SK-N-SH (cell line): ENCODE data around the gene LRP5.

Source experiments
- CHD2 ChIP-seq: fragments of 150-350 bp; IDR thresholded peaks from 2 replicates; pipeline ENCODE4 v1.6.1; 2018; ENCODE audit warnings: low read length; ENCODE audit not compliant: partially characterized antibody
- CTCF ChIP-seq: fragments of 200-600 bp; sonication (generic); IDR thresholded peaks from 2 replicates; pipeline ENCODE4 v1.6.1; 2017; ENCODE audit warnings: antibody characterized with exemption, mild to moderate bottlenecking, moderate library complexity
- EZH2phosphoT487 ChIP-seq: fragments of 200-600 bp; sonication (generic); IDR thresholded peaks from 2 replicates; pipeline ENCODE4 v1.6.1; 2017; ENCODE audit warnings: low read depth, mixed run types, mild to moderate bottlenecking, antibody characterized with exemption, moderate library complexity, borderline replicate concordance
- JUND ChIP-seq: IDR thresholded peaks from 2 replicates; pipeline ENCODE4 v1.4.0; 2012
- MXI1 ChIP-seq: IDR thresholded peaks from 2 replicates; pipeline ENCODE4 v1.6.1; 2012; ENCODE audit warnings: mild to moderate bottlenecking, low read depth, low read length, improper control_type of control experiment
- NFIC ChIP-seq: IDR thresholded peaks from 2 replicates; pipeline ENCODE4 v1.4.0; 2012; ENCODE audit warnings: borderline replicate concordance
- POLR2AphosphoS5 ChIP-seq: IDR thresholded peaks from 2 replicates; pipeline ENCODE4 v1.6.1; 2012; ENCODE audit warnings: low read depth, low read length
- USF2 ChIP-seq: fragments of 150-350 bp; IDR thresholded peaks from 2 replicates; pipeline ENCODE4 v1.6.1; 2017; ENCODE audit warnings: antibody characterized with exemption, low read length, low read depth, borderline replicate concordance

GRCh38 chr11:68418648-68419047 is 106.3 kb downstream of the LRP5 start:
- TF ChIP-seq CTCF (no peak), CHD2 (no peak), POLR2AphosphoS5 (no peak), EZH2phosphoT487 (no peak), NFIC (no peak), JUND (no peak), MXI1 (no peak), USF2 (no peak)
